Upper lobe of left lung (tissue), 4 donors: ENCODE measurements around the gene HMGB2.

Experiments
- CTCF ChIP-seq, 6 experiments: fragments of 450-650 bp in 4 of 6; fragments of 200-600 bp in 2 of 6; sonication (generic) in 2 of 6; IDR thresholded peaks; one replicate each; pipeline ENCODE4 v1.5.1; 2016 to 2019; ENCODE audit warnings: antibody characterized with exemption in 6 of 6
- EP300 ChIP-seq, 4 donors: sonication (generic); formaldehyde crosslinking; IDR thresholded peaks; one replicate each; pipeline ENCODE4 v1.5.1; 2017; ENCODE audit warnings: antibody characterized with exemption in 4 of 4, control low read depth in 2 of 4
- POLR2A ChIP-seq, 4 donors: fragments of 450-650 bp; IDR thresholded peaks; one replicate each; pipeline ENCODE4 v1.5.1; 2016 to 2017; ENCODE audit warnings: antibody characterized with exemption in 4 of 4, mild to moderate bottlenecking in 2 of 4
- POLR2AphosphoS5 ChIP-seq, 2 donors: sonication (generic); formaldehyde crosslinking; IDR thresholded peaks; one replicate each; pipeline ENCODE4 v1.5.1; 2017; ENCODE audit warnings: antibody characterized with exemption in 2 of 2

GRCh38 chr4:173294444-173294843, 39.7 kb downstream of the HMGB2 start:
- no peak for TF ChIP-seq CTCF (IDR thresholded peaks at IDR 0.05)
- TF ChIP-seq POLR2A (IDR thresholded peaks at IDR 0.05): no peak
- no peak for TF ChIP-seq POLR2AphosphoS5 (IDR thresholded peaks at IDR 0.05)
- no peak for TF ChIP-seq EP300 (IDR thresholded peaks at IDR 0.05)
